Glutamatergic neuron (in vitro differentiated cells): Measurements from ENCODE around the gene CCDC3. TPM values are rescaled to one million over a fixed set of nuclear protein-coding genes. Genes with fewer than 3 reads are reported as not detected.

ENCODE experiments used
- DNase-seq: peaks from one replicate; pipeline ENCODE4 v3.0.0; 2022
- H3K27ac Mint-ChIP-seq: one replicate; pipeline ENCODE4 v1.8.0; 2020; ENCODE audit warnings: mild to moderate bottlenecking, mixed read lengths, inconsistent platforms; ENCODE audit not compliant: unreplicated experiment
- H3K27me3 Mint-ChIP-seq: one replicate; pipeline ENCODE4 v1.8.0; 2020; ENCODE audit warnings: mild to moderate bottlenecking, moderate library complexity, mixed read lengths, inconsistent platforms; ENCODE audit not compliant: unreplicated experiment
- H3K36me3 Mint-ChIP-seq: one replicate; pipeline ENCODE4 v1.8.0; 2020; ENCODE audit warnings: mild to moderate bottlenecking, mixed read lengths, inconsistent platforms; ENCODE audit not compliant: unreplicated experiment
- H3K4me1 Mint-ChIP-seq: one replicate; pipeline ENCODE4 v1.8.0; 2020; ENCODE audit warnings: mild to moderate bottlenecking, low read depth, mixed read lengths, inconsistent platforms; ENCODE audit not compliant: unreplicated experiment
- H3K4me3 Mint-ChIP-seq: one replicate; pipeline ENCODE4 v1.8.0; 2020; ENCODE audit warnings: mild to moderate bottlenecking, mixed read lengths, inconsistent platforms; ENCODE audit not compliant: unreplicated experiment
- H3K9me3 Mint-ChIP-seq: one replicate; pipeline ENCODE4 v1.8.0; 2020; ENCODE audit warnings: mild to moderate bottlenecking, moderate library complexity, mixed read lengths, inconsistent platforms; ENCODE audit not compliant: unreplicated experiment
- total RNA-seq: library from RNA; stranded (reverse); fragmentation: NEBNext Ultra II Directional; extraction: Animal tissue kit (Norgen Biotek cat#: 25700); gene quantifications from one replicate; pipeline ENCODE4 v1.2.1, GENCODE V29; 2021; ENCODE audit not compliant: unreplicated experiment
- TF ChIP-seq, protein P1 (sequence below): fragments of 200-600 bp; sonication (generic); IDR thresholded peaks from one replicate; pipeline ENCODE4 v1.5.0; 2021; ENCODE audit not compliant: partially characterized antibody, unreplicated experiment

CCDC3 gene
- total RNA-seq, 1 donor from 2014 or later: 13.8 TPM

GRCh38 chr10:12916587-12916986 is 84.9 kb downstream of the CCDC3 start:
- Mint-ChIP-seq H3K36me3 (peaks cover 6% of the 10 kb centered on the region), H3K4me3 (no peak overlapping the region), H3K27me3 (no peaks in the 10 kb centered on the region), H3K9me3 (peaks cover 3% of the 10 kb centered on the region), H3K27ac (no peak overlapping the region), H3K4me1 (no peaks in the 10 kb centered on the region)
- DNase-seq: no peak
- TF ChIP-seq, protein P1, sequence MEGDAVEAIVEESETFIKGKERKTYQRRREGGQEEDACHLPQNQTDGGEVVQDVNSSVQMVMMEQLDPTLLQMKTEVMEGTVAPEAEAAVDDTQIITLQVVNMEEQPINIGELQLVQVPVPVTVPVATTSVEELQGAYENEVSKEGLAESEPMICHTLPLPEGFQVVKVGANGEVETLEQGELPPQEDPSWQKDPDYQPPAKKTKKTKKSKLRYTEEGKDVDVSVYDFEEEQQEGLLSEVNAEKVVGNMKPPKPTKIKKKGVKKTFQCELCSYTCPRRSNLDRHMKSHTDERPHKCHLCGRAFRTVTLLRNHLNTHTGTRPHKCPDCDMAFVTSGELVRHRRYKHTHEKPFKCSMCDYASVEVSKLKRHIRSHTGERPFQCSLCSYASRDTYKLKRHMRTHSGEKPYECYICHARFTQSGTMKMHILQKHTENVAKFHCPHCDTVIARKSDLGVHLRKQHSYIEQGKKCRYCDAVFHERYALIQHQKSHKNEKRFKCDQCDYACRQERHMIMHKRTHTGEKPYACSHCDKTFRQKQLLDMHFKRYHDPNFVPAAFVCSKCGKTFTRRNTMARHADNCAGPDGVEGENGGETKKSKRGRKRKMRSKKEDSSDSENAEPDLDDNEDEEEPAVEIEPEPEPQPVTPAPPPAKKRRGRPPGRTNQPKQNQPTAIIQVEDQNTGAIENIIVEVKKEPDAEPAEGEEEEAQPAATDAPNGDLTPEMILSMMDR: no peak

- peaks cover 3% of the 10 kb centered on the region for H3K9me3 Mint-ChIP-seq
- DNase-seq: no peak
- no peaks in the 10 kb centered on the region for H3K4me1 Mint-ChIP-seq
- TF ChIP-seq, protein P1: no peak
- peaks cover 6% of the 10 kb centered on the region for H3K36me3 Mint-ChIP-seq
- H3K4me3 Mint-ChIP-seq: no peak overlapping the region
- no peaks in the 10 kb centered on the region for H3K27me3 Mint-ChIP-seq
- H3K27ac Mint-ChIP-seq: no peak overlapping the region
These were observed 85.8 kb downstream of the CCDC3 start for GRCh38 chr10:12915637-12916168.

DNA sequence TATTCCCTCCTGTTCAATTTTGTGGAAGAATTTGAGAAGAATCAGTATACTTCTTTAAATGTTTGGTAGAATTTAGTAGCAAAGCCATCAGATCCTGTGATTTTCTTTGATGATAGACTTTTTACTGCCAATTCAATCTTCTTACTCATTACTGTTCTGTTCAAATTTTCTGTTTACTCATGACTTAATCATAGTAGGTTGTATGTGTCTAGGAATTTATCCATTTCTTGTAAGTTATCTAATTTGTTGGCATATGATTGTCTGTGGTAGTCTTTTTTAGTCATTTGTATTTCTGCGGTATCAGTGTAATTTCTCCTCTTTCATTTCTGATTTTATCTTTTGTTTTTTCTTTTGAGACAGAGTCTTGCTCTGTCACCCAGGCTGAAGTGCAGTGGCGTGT is 87.4 kb downstream of the CCDC3 start:
- Mint-ChIP-seq H3K27me3 (no peaks in the 10 kb centered on the region), H3K9me3 (peaks cover 3% of the 10 kb centered on the region), H3K4me1 (no peaks in the 10 kb centered on the region), H3K36me3 (peaks cover 6% of the 10 kb centered on the region), H3K4me3 (no peak overlapping the region), H3K27ac (no peak overlapping the region)
- TF ChIP-seq, protein P1: no peak
- DNase-seq: no peak

- Mint-ChIP-seq H3K27ac (no peak overlapping the region), H3K4me3 (no peak overlapping the region)
- TF ChIP-seq, protein P1: no peak
These were observed 89.7 kb downstream of the CCDC3 start for GRCh38 chr10:12911795-12912194.

DNA sequence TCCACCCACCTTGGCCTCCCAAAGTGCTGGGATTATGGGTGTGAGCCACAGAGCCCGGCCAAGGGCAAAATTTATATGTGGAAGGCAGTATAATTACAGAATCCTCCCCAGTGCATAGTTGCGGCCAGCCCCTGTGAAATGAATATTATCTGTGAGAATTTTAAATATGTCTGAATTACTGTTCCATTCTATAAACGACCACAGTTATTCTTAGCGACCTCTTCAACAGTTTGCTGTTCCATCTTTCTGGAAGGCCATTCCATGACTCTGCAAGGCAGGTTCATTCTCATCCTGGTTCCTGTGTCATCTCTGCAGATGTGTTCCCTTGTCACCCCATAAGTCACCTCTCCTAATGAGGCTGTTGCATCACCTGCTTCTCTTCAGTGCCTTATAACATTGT is 90.7 kb downstream of the CCDC3 start:
- peaks cover 9% of the 10 kb centered on the region for H3K9me3 Mint-ChIP-seq
- H3K36me3 Mint-ChIP-seq: peaks cover 6% of the 10 kb centered on the region
- peaks cover 7% of the 10 kb centered on the region for H3K4me1 Mint-ChIP-seq
- no peak overlapping the region for H3K4me3 Mint-ChIP-seq
- DNase-seq: no peak
- no peaks in the 10 kb centered on the region for H3K27me3 Mint-ChIP-seq
- no peak overlapping the region for H3K27ac Mint-ChIP-seq
- TF ChIP-seq, protein P1: no peak

More at GRCh38 chr10:12911795-12912194, 89.7 kb downstream of the CCDC3 start:
- Mint-ChIP-seq H3K4me1 (peaks cover 7% of the 10 kb centered on the region), H3K36me3 (peaks cover 6% of the 10 kb centered on the region), H3K9me3 (peaks cover 9% of the 10 kb centered on the region), H3K27me3 (no peaks in the 10 kb centered on the region)
- no peak for DNase-seq
